Thyroid gland (tissue), 4 donors: ENCODE measurements around the gene BMPR1B.

ENCODE experiments used
- POLR2A ChIP-seq, 2 donors: fragments of 450-650 bp; IDR thresholded peaks; one replicate each; pipeline ENCODE4 v1.6.1; 2017; ENCODE audit warnings: antibody characterized with exemption in 2 of 2, mild to moderate bottlenecking in 2 of 2, moderate library complexity in 1 of 2
- TF ChIP-seq, protein P1 (sequence below), 6 experiments: fragments of 200-600 bp in 3 of 6; fragments of 450-650 bp in 3 of 6; sonication (generic) in 3 of 6; IDR thresholded peaks; one replicate each; pipeline ENCODE4 v1.5.1; 2016 to 2019; ENCODE audit warnings: antibody characterized with exemption in 6 of 6, mild to moderate bottlenecking in 2 of 6, inconsistent platforms in 1 of 6, moderate library complexity in 1 of 6

DNA sequence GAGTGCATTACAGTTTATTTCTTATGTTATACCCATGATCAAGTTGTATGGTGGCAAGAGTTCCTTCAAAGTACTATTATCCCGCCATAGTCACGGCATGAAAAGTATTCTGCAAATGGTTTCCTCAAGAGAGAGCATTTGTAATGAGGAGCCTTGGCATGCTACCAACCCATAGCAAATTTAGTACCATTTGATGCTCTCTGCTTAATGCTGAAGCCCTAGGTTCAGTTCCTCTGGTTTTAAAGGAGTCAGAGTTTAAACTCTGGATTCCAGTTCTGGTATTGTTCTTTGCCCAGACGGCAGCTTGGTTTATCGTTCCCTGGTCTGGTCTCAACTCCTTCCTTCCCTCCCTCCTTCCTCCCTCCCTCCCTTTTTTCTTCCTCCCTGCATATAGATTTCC is 371.3 kb downstream of the BMPR1B start:
- TF ChIP-seq, protein P1, sequence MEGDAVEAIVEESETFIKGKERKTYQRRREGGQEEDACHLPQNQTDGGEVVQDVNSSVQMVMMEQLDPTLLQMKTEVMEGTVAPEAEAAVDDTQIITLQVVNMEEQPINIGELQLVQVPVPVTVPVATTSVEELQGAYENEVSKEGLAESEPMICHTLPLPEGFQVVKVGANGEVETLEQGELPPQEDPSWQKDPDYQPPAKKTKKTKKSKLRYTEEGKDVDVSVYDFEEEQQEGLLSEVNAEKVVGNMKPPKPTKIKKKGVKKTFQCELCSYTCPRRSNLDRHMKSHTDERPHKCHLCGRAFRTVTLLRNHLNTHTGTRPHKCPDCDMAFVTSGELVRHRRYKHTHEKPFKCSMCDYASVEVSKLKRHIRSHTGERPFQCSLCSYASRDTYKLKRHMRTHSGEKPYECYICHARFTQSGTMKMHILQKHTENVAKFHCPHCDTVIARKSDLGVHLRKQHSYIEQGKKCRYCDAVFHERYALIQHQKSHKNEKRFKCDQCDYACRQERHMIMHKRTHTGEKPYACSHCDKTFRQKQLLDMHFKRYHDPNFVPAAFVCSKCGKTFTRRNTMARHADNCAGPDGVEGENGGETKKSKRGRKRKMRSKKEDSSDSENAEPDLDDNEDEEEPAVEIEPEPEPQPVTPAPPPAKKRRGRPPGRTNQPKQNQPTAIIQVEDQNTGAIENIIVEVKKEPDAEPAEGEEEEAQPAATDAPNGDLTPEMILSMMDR (IDR thresholded peaks at IDR 0.05) = no peak
- TF ChIP-seq POLR2A (IDR thresholded peaks at IDR 0.05) = no peak
